Endothelial cell of umbilical vein (primary cell): Measurements from ENCODE around the gene ANKRD33B. TPM values are rescaled to one million over a fixed set of nuclear protein-coding genes. Genes with fewer than 3 reads are reported as not detected.

ENCODE experiments used
- BruUV-seq: library from RNA; stranded (reverse); fragments of 400-500 nt; replicated peaks from 2 replicates; lab custom pipeline; 2021; lab: Mats Ljungman, UMichigan
- CTCF ChIA-PET: fragments of 300-600, 350-600 bp; sonication (Branson Sonifier 250); formaldehyde crosslinking; loops from one replicate; lab custom pipeline; 2021; ENCODE audit warnings: antibody characterized with exemption, inconsistent platforms; lab: Charles Lee
- POLR2A ChIA-PET: fragments of 300-600, 350-600 bp; sonication (Branson Sonifier 250); formaldehyde crosslinking; loops from one replicate; lab custom pipeline; 2021; ENCODE audit warnings: antibody characterized with exemption, inconsistent platforms; lab: Charles Lee
- DNase-seq: peaks from one replicate; pipeline ENCODE4 v3.0.0-alpha.2; 2011; ENCODE audit warnings: low read depth, low spot score
- FAIRE-seq: peaks from 2 replicates; lab custom pipeline; 2011; peaks lifted over from hg19 to GRCh38; lab: Jason Lieb, UNC
- H2AFZ ChIP-seq: 2 replicates; pipeline ENCODE4 v1.6.0; 2012; ENCODE audit warnings: low read depth, low read length, control low read depth, inconsistent platforms
- H3K27ac ChIP-seq: 2 replicates; pipeline ENCODE4 v1.5.1; 2011; ENCODE audit warnings: low read depth, mild to moderate bottlenecking, control low read depth, low read length, moderate library complexity; ENCODE audit not compliant: insufficient read depth
- H3K27me3 ChIP-seq, 2 experiments: 2 replicates each; pipeline versions ENCODE4 v1.6.0 to v1.6.1; 2011; ENCODE audit warnings: low read length in 2 of 2, mixed read lengths in 1 of 2; ENCODE audit not compliant: control insufficient read depth in 2 of 2, insufficient read depth in 2 of 2
- H3K36me3 ChIP-seq, 2 experiments: 2 replicates in 1 of 2; 3 replicates in 1 of 2; pipeline ENCODE4 v1.5.1; 2011; ENCODE audit warnings: low read length in 2 of 2, mild to moderate bottlenecking in 1 of 2, moderate library complexity in 1 of 2; ENCODE audit not compliant: control insufficient read depth in 2 of 2, insufficient read depth in 2 of 2; ENCODE audit errors: extremely low read depth in 1 of 2
- H3K4me1 ChIP-seq: 3 replicates; pipeline ENCODE4 v1.5.1; 2011; ENCODE audit warnings: mild to moderate bottlenecking, low read length; ENCODE audit not compliant: control insufficient read depth, insufficient read depth; ENCODE audit errors: extremely low read depth
- H3K4me2 ChIP-seq: 2 replicates; pipeline ENCODE4 v1.6.1; 2011; ENCODE audit warnings: low read length, control low read depth, mixed read lengths; ENCODE audit not compliant: insufficient read depth
- H3K4me3 ChIP-seq, 3 experiments: fragments of 200-600 bp in 1 of 3; sonication (generic), shearing (Covaris generic) in 1 of 3; replicated peaks in 1 of 3; 2 replicates each; pipeline ENCODE4 v1.5.1; 2011 to 2016; ENCODE audit warnings: control low read depth in 3 of 3, low read length in 3 of 3, mild to moderate bottlenecking in 2 of 3, inconsistent platforms in 1 of 3, low read depth in 1 of 3, moderate library complexity in 1 of 3; ENCODE audit not compliant: insufficient read depth in 1 of 3
- H3K79me2 ChIP-seq: 2 replicates; pipeline ENCODE4 v1.6.0; 2012; ENCODE audit warnings: low read length, inconsistent platforms; ENCODE audit not compliant: control insufficient read depth, insufficient read depth
- H3K9ac ChIP-seq: replicated peaks from 2 replicates; pipeline ENCODE3; 2011; ENCODE audit warnings: low read length, control low read depth; ENCODE audit not compliant: insufficient read depth; ENCODE audit errors: extremely low read depth
- H3K9me1 ChIP-seq: replicated peaks from 3 replicates; pipeline ENCODE4 v1.6.0; 2011; ENCODE audit warnings: mild to moderate bottlenecking, low read length; ENCODE audit not compliant: control insufficient read depth, insufficient read depth; ENCODE audit errors: extremely low read depth
- H3K9me3 ChIP-seq: replicated peaks from 2 replicates; pipeline ENCODE4 v1.5.1; 2012; ENCODE audit warnings: low read length, inconsistent platforms; ENCODE audit not compliant: control insufficient read depth, insufficient read depth
- H4K20me1 ChIP-seq: replicated peaks from 2 replicates; pipeline ENCODE3; 2011; ENCODE audit warnings: mild to moderate bottlenecking, low read length; ENCODE audit not compliant: control insufficient read depth, insufficient read depth; ENCODE audit errors: extremely low read depth
- EZH2 ChIP-seq: IDR thresholded peaks from 2 replicates; pipeline ENCODE4 v1.6.1; 2012; ENCODE audit warnings: borderline replicate concordance, low read depth, mild to moderate bottlenecking, moderate library complexity, low read length, inconsistent platforms; ENCODE audit not compliant: severe bottlenecking
- FOS ChIP-seq: IDR thresholded peaks from 2 replicates; pipeline ENCODE4 v1.6.1; 2011; ENCODE audit warnings: mild to moderate bottlenecking, low read length, moderate library complexity, borderline replicate concordance; ENCODE audit not compliant: insufficient read depth
- GATA2 ChIP-seq: IDR thresholded peaks from 2 replicates; pipeline ENCODE4 v1.7.0; 2011; ENCODE audit warnings: low read depth, mild to moderate bottlenecking, moderate library complexity, mixed read lengths, low read length; ENCODE audit not compliant: insufficient read length, insufficient read depth
- JUN ChIP-seq: IDR thresholded peaks from 2 replicates; pipeline ENCODE4 v1.6.1; 2011; ENCODE audit warnings: borderline replicate concordance, low read depth; ENCODE audit not compliant: insufficient read length, insufficient read depth
- MYC ChIP-seq: IDR thresholded peaks from one replicate; pipeline ENCODE4 v1.6.1; 2011; ENCODE audit warnings: mild to moderate bottlenecking, low read depth, low read length
- POLR2A ChIP-seq: IDR thresholded peaks from 2 replicates; pipeline ENCODE4 v1.6.1; 2012; ENCODE audit warnings: low read depth, mild to moderate bottlenecking, control low read depth, low read length
- POLR2AphosphoS5 ChIP-seq: IDR thresholded peaks from 2 replicates; pipeline ENCODE4 v1.6.1; 2012; ENCODE audit warnings: low read depth, mild to moderate bottlenecking, control low read depth, low read length, moderate library complexity; ENCODE audit not compliant: insufficient read depth
- dilution Hi-C: fragments of 300-500 bp; cut with MboI; formaldehyde crosslinking; loops from one replicate; pipeline ENCODE4 v1.15.0; 2019; ENCODE audit warnings: low sequenced_read_pairs; ENCODE audit not compliant: extremely low pct_ligation_motif_present
- intact Hi-C: fragments of 100-400 bp; cut with micrococcal nuclease; formaldehyde crosslinking; loops from one replicate; pipeline ENCODE4 v1.10.0; 2022
- polyA plus RNA-seq, 4 experiments: library from polyadenylated mRNA; depleted of rRNA in 3 of 4; stranded (reverse) in 3 of 4; unstranded in 1 of 4; fragments of >200 nt; gene quantifications; 2 replicates each; pipeline versions ENCODE4 v1.2.1 to v1.2.3, GENCODE V29; 2011 to 2012; ENCODE audit warnings: missing spikeins in 1 of 4
- total RNA-seq: library from RNA; stranded (reverse); gene quantifications from 2 replicates; pipeline ENCODE4 v1.2.3, GENCODE V29; 2021
- TF ChIP-seq, protein P1 (sequence below), 2 donors: IDR thresholded peaks; 1 replicate in 1 of 2; 2 replicates in 1 of 2; pipeline ENCODE4 v1.5.1; 2011; ENCODE audit warnings: low read length in 2 of 2, mild to moderate bottlenecking in 2 of 2, moderate library complexity in 2 of 2, control low read depth in 1 of 2, inconsistent platforms in 1 of 2, low read depth in 1 of 2; ENCODE audit not compliant: insufficient read depth in 1 of 2; ENCODE audit errors: extremely low read depth in 1 of 2
- TF ChIP-seq, protein P2 (sequence below): IDR thresholded peaks from 2 replicates; pipeline ENCODE4 v1.6.1; 2011; ENCODE audit not compliant: insufficient read depth, insufficient read length

Gene ANKRD33B
- total and polyA plus RNA-seq, 2 donors (not counting 3 experiments of a cell fraction or from before 2014, with no cell fraction given), result 2.4 to 5.4 TPM

DNA sequence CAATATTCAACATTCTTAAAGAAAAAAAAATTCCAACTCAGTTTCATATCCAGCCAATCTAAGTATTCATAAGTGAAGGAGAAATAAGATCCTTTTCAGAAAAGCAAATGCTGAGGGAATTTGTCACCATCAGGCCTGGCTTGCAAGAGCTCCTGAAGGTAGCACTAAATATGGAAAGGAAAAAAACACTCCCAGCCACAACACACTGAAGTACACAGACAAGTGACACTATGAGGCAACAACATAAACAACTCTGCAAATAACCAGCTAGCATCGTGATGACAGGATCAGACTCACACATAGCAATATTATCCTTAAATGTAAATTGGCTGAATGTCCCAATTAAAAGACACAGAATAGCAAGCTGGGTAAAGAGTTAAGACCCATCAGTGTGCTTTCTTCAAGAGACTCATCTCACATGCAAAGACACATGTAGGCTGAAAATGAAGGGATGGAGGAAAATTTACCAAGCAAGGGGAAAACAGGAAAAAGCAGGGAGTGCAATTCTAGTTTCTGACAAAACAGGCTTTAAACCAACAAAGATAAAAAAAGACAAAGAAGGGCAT is 33.1 kb downstream of the ANKRD33B start:
- intact Hi-C loops, result loop anchor here (1.0 kb wide), 1 partner anchor 33 kb away; the partner anchor contains the start of gene ANKRD33B
- CTCF ChIA-PET, result interaction anchor here (0.6 kb wide), 1 partner anchor 83 kb away, joined by 3 read pairs; no protein-coding TSS in a partner anchor

More for the DNA sequence above, 33.1 kb downstream of the ANKRD33B start:
- dilution Hi-C loops, result no loop called here
- no peaks in the 10 kb centered on the region for H3K36me3 ChIP-seq
- H3K27me3 ChIP-seq, result no peaks in the 10 kb centered on the region
- TF ChIP-seq POLR2AphosphoS5, result no peak
- TF ChIP-seq EZH2, result no peak
- no peak for TF ChIP-seq POLR2A
- TF ChIP-seq FOS, result no peak
- TF ChIP-seq, protein P1, sequence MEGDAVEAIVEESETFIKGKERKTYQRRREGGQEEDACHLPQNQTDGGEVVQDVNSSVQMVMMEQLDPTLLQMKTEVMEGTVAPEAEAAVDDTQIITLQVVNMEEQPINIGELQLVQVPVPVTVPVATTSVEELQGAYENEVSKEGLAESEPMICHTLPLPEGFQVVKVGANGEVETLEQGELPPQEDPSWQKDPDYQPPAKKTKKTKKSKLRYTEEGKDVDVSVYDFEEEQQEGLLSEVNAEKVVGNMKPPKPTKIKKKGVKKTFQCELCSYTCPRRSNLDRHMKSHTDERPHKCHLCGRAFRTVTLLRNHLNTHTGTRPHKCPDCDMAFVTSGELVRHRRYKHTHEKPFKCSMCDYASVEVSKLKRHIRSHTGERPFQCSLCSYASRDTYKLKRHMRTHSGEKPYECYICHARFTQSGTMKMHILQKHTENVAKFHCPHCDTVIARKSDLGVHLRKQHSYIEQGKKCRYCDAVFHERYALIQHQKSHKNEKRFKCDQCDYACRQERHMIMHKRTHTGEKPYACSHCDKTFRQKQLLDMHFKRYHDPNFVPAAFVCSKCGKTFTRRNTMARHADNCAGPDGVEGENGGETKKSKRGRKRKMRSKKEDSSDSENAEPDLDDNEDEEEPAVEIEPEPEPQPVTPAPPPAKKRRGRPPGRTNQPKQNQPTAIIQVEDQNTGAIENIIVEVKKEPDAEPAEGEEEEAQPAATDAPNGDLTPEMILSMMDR (IDR thresholded peaks at IDR 0.05; ENCODE audit: extremely low read depth in 1 of 2, insufficient read depth in 1 of 2, low read depth in 1 of 2, low read length in 2 of 2), result no peak
- TF ChIP-seq JUN, result no peak
- no peak for TF ChIP-seq MYC
- TF ChIP-seq, protein P2, sequence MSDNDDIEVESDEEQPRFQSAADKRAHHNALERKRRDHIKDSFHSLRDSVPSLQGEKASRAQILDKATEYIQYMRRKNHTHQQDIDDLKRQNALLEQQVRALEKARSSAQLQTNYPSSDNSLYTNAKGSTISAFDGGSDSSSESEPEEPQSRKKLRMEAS, result no peak
- TF ChIP-seq GATA2, result no peak
- no peak overlapping the region for H3K27ac ChIP-seq
- H3K9me1 ChIP-seq, result no peaks in the 10 kb centered on the region
- DNase-seq (no peak), FAIRE-seq (no peak)
- no peak overlapping the region for H3K9ac ChIP-seq
- H3K4me2 ChIP-seq, result no peak overlapping the region
- no peaks in the 10 kb centered on the region for H4K20me1 ChIP-seq
- no peaks in the 10 kb centered on the region for H3K9me3 ChIP-seq
- peaks cover 4% of the 10 kb centered on the region for H3K79me2 ChIP-seq
- H2AFZ ChIP-seq, result no peak overlapping the region
- BruUV-seq, result no TSS peak
- H3K4me1 ChIP-seq, result peaks cover 27% of the 10 kb centered on the region
- POLR2A ChIA-PET, result no interaction called here
- no peak overlapping the region for H3K4me3 ChIP-seq
